Endothelial cell (in vitro differentiated cells): ENCODE data around the gene ABCB4. TPM values are rescaled to one million over a fixed set of nuclear protein-coding genes. Genes with fewer than 3 reads are reported as not detected.

ENCODE experiments used
- DNase-seq: peaks from one replicate; pipeline ENCODE4 v3.0.0; 2021; ENCODE audit warnings: low spot score
- H3K27ac Mint-ChIP-seq: one replicate; pipeline ENCODE4 v1.8.0; 2021; ENCODE audit warnings: mixed read lengths, inconsistent platforms; ENCODE audit not compliant: unreplicated experiment
- H3K27me3 Mint-ChIP-seq: one replicate; pipeline ENCODE4 v1.8.0; 2021; ENCODE audit warnings: mild to moderate bottlenecking, moderate library complexity, mixed read lengths, inconsistent platforms; ENCODE audit not compliant: unreplicated experiment
- H3K36me3 Mint-ChIP-seq: one replicate; pipeline ENCODE4 v1.8.0; 2021; ENCODE audit warnings: mild to moderate bottlenecking, low read depth, mixed read lengths, inconsistent platforms; ENCODE audit not compliant: unreplicated experiment
- H3K4me1 Mint-ChIP-seq: one replicate; pipeline ENCODE4 v1.8.0; 2021; ENCODE audit warnings: mild to moderate bottlenecking, mixed read lengths, inconsistent platforms; ENCODE audit not compliant: unreplicated experiment
- H3K4me3 Mint-ChIP-seq: one replicate; pipeline ENCODE4 v1.8.0; 2021; ENCODE audit warnings: mild to moderate bottlenecking, mixed read lengths, inconsistent platforms; ENCODE audit not compliant: unreplicated experiment
- H3K9me3 Mint-ChIP-seq: one replicate; pipeline ENCODE4 v1.8.0; 2021; ENCODE audit warnings: mixed read lengths, inconsistent platforms; ENCODE audit not compliant: unreplicated experiment
- CTCF ChIP-seq: fragments of 200-600 bp; sonication (generic); IDR thresholded peaks from one replicate; pipeline ENCODE4 v1.5.0; 2021; ENCODE audit warnings: antibody characterized with exemption; ENCODE audit not compliant: unreplicated experiment
- total RNA-seq: library from RNA; stranded (reverse); fragmentation: NEBNext Ultra II Directional; extraction: Animal tissue kit (Norgen Biotek cat#: 25700); gene quantifications from one replicate; pipeline ENCODE4 v1.2.1, GENCODE V29; 2021; ENCODE audit not compliant: unreplicated experiment

ABCB4 gene
- total RNA-seq, 1 donor from 2014 or later = 3.0 TPM

- Mint-ChIP-seq H3K9me3 (no peaks in the 10 kb centered on the region), H3K36me3 (no peaks in the 10 kb centered on the region), H3K4me1 (no peaks in the 10 kb centered on the region), H3K4me3 (no peak overlapping the region), H3K27me3 (no peaks in the 10 kb centered on the region), H3K27ac (no peak overlapping the region)
- DNase-seq = no peak
- TF ChIP-seq CTCF = no peak
These were observed 111.2 kb downstream of the ABCB4 start for GRCh38 chr7:87364246-87364645.

DNA sequence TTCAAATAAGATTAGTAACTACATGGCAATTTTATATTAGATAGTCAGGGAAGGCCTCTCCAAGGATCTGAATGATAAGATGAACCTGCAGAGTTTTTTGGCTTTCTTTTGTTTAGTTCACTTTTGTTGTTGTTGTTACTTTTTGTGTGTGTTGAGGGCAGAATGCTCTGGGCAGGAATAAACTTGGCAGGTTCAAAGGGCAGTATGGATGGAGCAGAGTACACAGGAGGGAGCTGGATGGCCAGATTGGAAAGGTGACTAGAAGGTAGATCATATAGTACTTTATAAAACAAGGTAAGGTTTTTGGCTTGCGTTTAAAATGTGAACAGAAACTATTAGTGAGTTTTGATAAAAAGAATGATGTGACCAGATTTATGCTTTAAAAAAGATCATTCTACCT lies 112.1 kb downstream of the ABCB4 start:
- no peak overlapping the region for H3K4me3 Mint-ChIP-seq
- H3K4me1 Mint-ChIP-seq = no peaks in the 10 kb centered on the region
- no peak for TF ChIP-seq CTCF
- no peaks in the 10 kb centered on the region for H3K9me3 Mint-ChIP-seq
- H3K27me3 Mint-ChIP-seq = no peaks in the 10 kb centered on the region
- H3K27ac Mint-ChIP-seq = no peak overlapping the region
- peaks cover 3% of the 10 kb centered on the region for H3K36me3 Mint-ChIP-seq
- DNase-seq = no peak

- Mint-ChIP-seq H3K27me3 (no peaks in the 10 kb centered on the region), H3K9me3 (no peaks in the 10 kb centered on the region), H3K27ac (no peak overlapping the region), H3K4me1 (no peaks in the 10 kb centered on the region), H3K4me3 (no peak overlapping the region), H3K36me3 (peaks cover 15% of the 10 kb centered on the region)
- no peak for TF ChIP-seq CTCF
- no peak for DNase-seq
These were observed 114.2 kb downstream of the ABCB4 start for GRCh38 chr7:87361320-87361719.

GRCh38 chr7:87359366-87359765 lies 116.1 kb downstream of the ABCB4 start:
- TF ChIP-seq CTCF = no peak
- no peak overlapping the region for H3K27ac Mint-ChIP-seq
- H3K36me3 Mint-ChIP-seq = peaks cover 28% of the 10 kb centered on the region
- DNase-seq = no peak
- H3K4me1 Mint-ChIP-seq = no peaks in the 10 kb centered on the region
- H3K9me3 Mint-ChIP-seq = no peaks in the 10 kb centered on the region
- peaks cover 2% of the 10 kb centered on the region for H3K27me3 Mint-ChIP-seq
- no peak overlapping the region for H3K4me3 Mint-ChIP-seq

- Mint-ChIP-seq H3K27ac (no peak overlapping the region), H3K36me3 (peaks cover 44% of the 10 kb centered on the region), H3K27me3 (peaks cover 2% of the 10 kb centered on the region), H3K4me1 (no peaks in the 10 kb centered on the region), H3K4me3 (peak overlapping the region; percentile 83), H3K9me3 (no peaks in the 10 kb centered on the region)
- no peak for TF ChIP-seq CTCF
- DNase-seq = no peak
These were observed 119.0 kb downstream of the ABCB4 start for GRCh38 chr7:87356448-87356847.
